Esophagus squamous epithelium (tissue), 4 donors: ENCODE results near the gene PRKCZ.

Experiments
- CTCF ChIP-seq, 6 experiments: fragments of 450-650 bp in 4 of 6; fragments of 200-600 bp in 2 of 6; sonication (generic) in 2 of 6; IDR thresholded peaks; one replicate each; pipeline ENCODE4 v1.5.1; 2016 to 2019; ENCODE audit warnings: antibody characterized with exemption in 6 of 6, mild to moderate bottlenecking in 4 of 6, moderate library complexity in 4 of 6
- POLR2A ChIP-seq, 4 donors: fragments of 450-650 bp; IDR thresholded peaks; one replicate each; pipeline ENCODE4 v1.6.1; 2017; ENCODE audit warnings: antibody characterized with exemption in 4 of 4, mild to moderate bottlenecking in 4 of 4, moderate library complexity in 3 of 4

GRCh38 chr1:2101946-2102345, 51.7 kb downstream of the PRKCZ start:
- TF ChIP-seq POLR2A (IDR thresholded peaks at IDR 0.05), result no peak
- TF ChIP-seq CTCF (IDR thresholded peaks at IDR 0.05), result no peak
